K562 (cell line): ENCODE data around the gene PAQR7. TPM values are rescaled to one million over a fixed set of nuclear protein-coding genes. Genes with fewer than 3 reads are reported as not detected.

ENCODE experiments used
- BCL6 ChIP-seq: fragments of 250-450 bp; sonication (Bioruptor Pico); IDR thresholded peaks from 2 replicates; pipeline ENCODE4 v1.4.0; 2020
- CC2D1A ChIP-seq: fragments of 450-650 bp; IDR thresholded peaks from 2 replicates; pipeline ENCODE4 v1.6.1; 2017; ENCODE audit warnings: mild to moderate bottlenecking
- GMEB1 ChIP-seq: fragments of 250-450 bp; sonication (Bioruptor Pico); IDR thresholded peaks from 2 replicates; pipeline ENCODE4 v1.4.0; 2020; ENCODE audit warnings: mild to moderate bottlenecking
- KAT7 ChIP-seq: sonication (generic); formaldehyde crosslinking; IDR thresholded peaks from 2 replicates; pipeline ENCODE4 v1.8.0; 2022; ENCODE audit warnings: missing genetic modification reagents, mild to moderate bottlenecking, borderline replicate concordance
- NR2C2 ChIP-seq, 2 experiments: fragments of 200-800 bp in 1 of 2; sonication (Bioruptor generic) in 1 of 2; sonication (generic) in 1 of 2; formaldehyde crosslinking in 1 of 2; IDR thresholded peaks; 2 replicates each; pipeline versions ENCODE4 v1.6.1 to v1.8.0; 2016 to 2022; ENCODE audit warnings: mild to moderate bottlenecking in 1 of 2, missing compliant biosample characterization in 1 of 2, missing genetic modification characterization in 1 of 2, missing genetic modification reagents in 1 of 2
- POLR2A ChIP-seq: fragments of 450-650 bp; conservative IDR thresholded peaks from 2 replicates; pipeline ENCODE4 v1.6.1; 2016
- PTTG1 ChIP-seq: fragments of 450-650 bp; IDR thresholded peaks from 2 replicates; pipeline ENCODE4 v1.6.1; 2016; ENCODE audit warnings: low read depth, mild to moderate bottlenecking, missing genetic modification characterization, missing compliant biosample characterization
- RCOR1 ChIP-seq, 2 experiments: IDR thresholded peaks; 2 replicates each; pipeline ENCODE4 v1.6.1; 2012; ENCODE audit warnings: low read depth in 2 of 2, low read length in 2 of 2, borderline replicate concordance in 1 of 2, improper control_type of control experiment in 1 of 2
- SRSF3 ChIP-seq: fragments of 200-400 bp; formaldehyde crosslinking; IDR thresholded peaks from 2 replicates; pipeline ENCODE4 v1.6.1; 2016; ENCODE audit warnings: mild to moderate bottlenecking, low read length, moderate library complexity; ENCODE audit not compliant: insufficient read depth
- THRAP3 ChIP-seq: fragments of 450-650 bp; IDR thresholded peaks from 2 replicates; pipeline ENCODE4 v1.6.1; 2016; ENCODE audit warnings: mild to moderate bottlenecking, inconsistent platforms, borderline replicate concordance
- ZNF395 ChIP-seq: fragments of 200-800 bp; sonication (Bioruptor generic); IDR thresholded peaks from 2 replicates; pipeline ENCODE4 v1.6.1; 2017; ENCODE audit warnings: missing genetic modification characterization, missing compliant biosample characterization
- ZNF592 ChIP-seq: fragments of 450-650 bp; IDR thresholded peaks from 2 replicates; pipeline ENCODE4 v1.6.1; 2017; ENCODE audit warnings: antibody characterized with exemption, mild to moderate bottlenecking
- polyA plus RNA-seq, 8 experiments: library from polyadenylated mRNA; depleted of rRNA in 4 of 8; stranded (reverse) in 5 of 8; unstranded in 3 of 8; fragments of >200 nt; fragmentation: Nextera tagmentation in 2 of 8; fragmentation: Illumina TruSeq in 1 of 8; extraction: Ambion mirVana in 2 of 8; extraction: Trizol in 1 of 8; gene quantifications; 2 replicates each; pipeline versions ENCODE4 v1.2.1 to v1.2.3, GENCODE V29; 2011 to 2014; ENCODE audit warnings: inconsistent platforms in 1 of 8, missing spikeins in 1 of 8
- total RNA-seq, 7 experiments: library from RNA; depleted of rRNA in 6 of 7; stranded (reverse); fragments of >200 nt in 6 of 7; fragmentation: Illumina TruSeq in 2 of 7; extraction: Trizol in 2 of 7; gene quantifications; 2 replicates each; pipeline versions ENCODE4 v1.2.1 to v1.2.3, GENCODE V29; 2011 to 2021; ENCODE audit warnings: low replicate concordance in 1 of 7
- TF ChIP-seq, protein P1 (sequence below), 2 experiments: fragments of 250-450 bp in 1 of 2; fragments of 450-650 bp in 1 of 2; sonication (Bioruptor Pico) in 1 of 2; IDR thresholded peaks; 2 replicates each; pipeline versions ENCODE4 v1.6.1 to v1.8.0; 2016 to 2021; ENCODE audit warnings: mild to moderate bottlenecking in 2 of 2, moderate library complexity in 2 of 2, missing compliant biosample characterization in 1 of 2, missing genetic modification characterization in 1 of 2
- TF ChIP-seq, protein P2 (sequence below), 2 experiments: fragments of 150-350 bp in 1 of 2; IDR thresholded peaks; 2 replicates each; pipeline ENCODE4 v1.6.1; 2012 to 2016; ENCODE audit warnings: low read depth in 2 of 2, low read length in 2 of 2, mild to moderate bottlenecking in 1 of 2, moderate library complexity in 1 of 2

Gene PAQR7
- total and polyA plus RNA-seq, 9 of the 15 experiments (the other 6 are each of a cell fraction or from before 2014, with no cell fraction given), result 1.1 to 5.2 (median 2.6) TPM

GRCh38 chr1:25875154-25875855 is at the start of gene PAQR7 (continued):
- TF ChIP-seq, protein P1, sequence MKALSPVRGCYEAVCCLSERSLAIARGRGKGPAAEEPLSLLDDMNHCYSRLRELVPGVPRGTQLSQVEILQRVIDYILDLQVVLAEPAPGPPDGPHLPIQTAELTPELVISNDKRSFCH (CRISPR knock-in tag; IDR thresholded peaks at IDR 0.05), result no peak
- TF ChIP-seq, protein P1 (tag; IDR thresholded peaks at IDR 0.05), result peak; percentile 91
- TF ChIP-seq THRAP3 (no peak), GMEB1 (CRISPR knock-in tag) (peak; percentile 78), ZNF592 (peak; percentile 99), ZNF395 (CRISPR knock-in tag) (0 out of 2 replicates have a peak, but pooled peaks have one; percentile 74), PTTG1 (tag) (no peak), SRSF3 (no peak), CC2D1A (no peak), RCOR1 (IDR thresholded peaks at IDR 0.05; ENCODE audit: borderline replicate concordance in 1 of 2, low read depth in 2 of 2, low read length in 2 of 2) (peak in 1 of 2 experiments; percentile 29; a peak in 1 of 4 replicates), KAT7 (CRISPR knock-in tag) (no peak), BCL6 (CRISPR knock-in tag) (no peak), POLR2A (peak; percentile 70), NR2C2 (CRISPR knock-in tag; IDR thresholded peaks at IDR 0.05) (peak; percentile 69; the same call in 1 of the 2 replicates), NR2C2 (tag; IDR thresholded peaks at IDR 0.05) (peak; percentile 81)
- TF ChIP-seq, protein P2, sequence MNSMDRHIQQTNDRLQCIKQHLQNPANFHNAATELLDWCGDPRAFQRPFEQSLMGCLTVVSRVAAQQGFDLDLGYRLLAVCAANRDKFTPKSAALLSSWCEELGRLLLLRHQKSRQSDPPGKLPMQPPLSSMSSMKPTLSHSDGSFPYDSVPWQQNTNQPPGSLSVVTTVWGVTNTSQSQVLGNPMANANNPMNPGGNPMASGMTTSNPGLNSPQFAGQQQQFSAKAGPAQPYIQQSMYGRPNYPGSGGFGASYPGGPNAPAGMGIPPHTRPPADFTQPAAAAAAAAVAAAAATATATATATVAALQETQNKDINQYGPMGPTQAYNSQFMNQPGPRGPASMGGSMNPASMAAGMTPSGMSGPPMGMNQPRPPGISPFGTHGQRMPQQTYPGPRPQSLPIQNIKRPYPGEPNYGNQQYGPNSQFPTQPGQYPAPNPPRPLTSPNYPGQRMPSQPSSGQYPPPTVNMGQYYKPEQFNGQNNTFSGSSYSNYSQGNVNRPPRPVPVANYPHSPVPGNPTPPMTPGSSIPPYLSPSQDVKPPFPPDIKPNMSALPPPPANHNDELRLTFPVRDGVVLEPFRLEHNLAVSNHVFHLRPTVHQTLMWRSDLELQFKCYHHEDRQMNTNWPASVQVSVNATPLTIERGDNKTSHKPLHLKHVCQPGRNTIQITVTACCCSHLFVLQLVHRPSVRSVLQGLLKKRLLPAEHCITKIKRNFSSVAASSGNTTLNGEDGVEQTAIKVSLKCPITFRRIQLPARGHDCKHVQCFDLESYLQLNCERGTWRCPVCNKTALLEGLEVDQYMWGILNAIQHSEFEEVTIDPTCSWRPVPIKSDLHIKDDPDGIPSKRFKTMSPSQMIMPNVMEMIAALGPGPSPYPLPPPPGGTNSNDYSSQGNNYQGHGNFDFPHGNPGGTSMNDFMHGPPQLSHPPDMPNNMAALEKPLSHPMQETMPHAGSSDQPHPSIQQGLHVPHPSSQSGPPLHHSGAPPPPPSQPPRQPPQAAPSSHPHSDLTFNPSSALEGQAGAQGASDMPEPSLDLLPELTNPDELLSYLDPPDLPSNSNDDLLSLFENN (IDR thresholded peaks at IDR 0.05; ENCODE audit: low read depth in 2 of 2, low read length in 2 of 2), result no peak
